Measurements from ENCODE around the gene PLA2G2E. TPM values are rescaled to one million over a fixed set of nuclear protein-coding genes. Genes with fewer than 3 reads are reported as not detected.

Gene PLA2G2E
- total and polyA plus RNA-seq, 2 donors from 2014 or later: not detected

DNA sequence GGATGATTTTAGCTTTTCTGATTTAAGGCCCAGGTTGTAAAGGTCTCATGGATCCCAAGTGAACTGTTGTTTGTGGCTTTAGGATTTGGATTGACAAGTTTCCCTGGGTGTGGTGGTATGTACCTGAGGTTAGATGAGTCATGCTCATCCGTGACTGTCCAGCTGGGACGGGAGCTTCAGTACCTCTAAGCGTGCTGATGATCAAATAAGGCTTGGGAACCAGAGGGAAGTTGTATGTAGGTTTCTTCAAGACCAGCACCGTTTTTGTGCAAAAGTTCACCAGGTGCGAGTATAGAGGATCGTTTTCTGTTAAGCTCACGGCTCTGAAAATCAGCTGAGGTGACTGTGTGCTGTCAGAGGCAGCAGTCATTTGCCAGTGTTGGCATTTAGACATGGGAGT lies 19.8 kb downstream of the PLA2G2E start:
- FAIRE-seq: no peak
- intact Hi-C loops (cut with DNase I): no loop called here
- no peak overlapping the region for H3K9ac ChIP-seq (ENCODE audit: low read length in 3 of 3)

GRCh38 chr1:19901653-19902052 lies 21.8 kb downstream of the PLA2G2E start:
- Histone ChIP-seq H3K4me1 (ENCODE audit: control insufficient read depth in 2 of 3, insufficient read depth in 2 of 3, low read depth in 1 of 3, low read length in 3 of 3) (no peaks in the 10 kb centered on the region), H3K9me3 (ENCODE audit: control insufficient read depth in 2 of 3, insufficient read depth in 1 of 3, low read length in 3 of 3) (no peaks in the 10 kb centered on the region), H3K9ac (ENCODE audit: low read length in 3 of 3) (no peak overlapping the region), H3K36me3 (ENCODE audit: control insufficient read depth in 2 of 3, insufficient read depth in 3 of 3, low read length in 3 of 3) (peaks cover 15 to 35% (median 25%) of the 10 kb centered on the region in 3 donors), H3K4me3 (ENCODE audit: low read length in 3 of 3) (no peak overlapping the region), H3K27me3 (ENCODE audit: control insufficient read depth, insufficient read depth, low read length) (no peaks in the 10 kb centered on the region), H3K27ac (ENCODE audit: low read depth in 2 of 2, low read length in 2 of 2) (no peak overlapping the region)
- intact Hi-C loops (cut with DNase I): no loop called here
- TF ChIP-seq CTCF (IDR thresholded peaks at IDR 0.05; ENCODE audit: borderline replicate concordance, extremely low read depth, insufficient read depth): no peak
- DNase-seq (no peak), FAIRE-seq (no peak)

More for the DNA sequence above, 19.8 kb downstream of the PLA2G2E start:
- H3K27me3 ChIP-seq (ENCODE audit: control insufficient read depth, insufficient read depth, low read length): no peaks in the 10 kb centered on the region
- H3K4me3 ChIP-seq (ENCODE audit: low read length in 3 of 3): no peak overlapping the region
- no peak for DNase-seq
- TF ChIP-seq CTCF (IDR thresholded peaks at IDR 0.05; ENCODE audit: borderline replicate concordance, extremely low read depth, insufficient read depth): no peak
- H3K9me3 ChIP-seq (ENCODE audit: control insufficient read depth in 2 of 3, insufficient read depth in 1 of 3, low read length in 3 of 3): no peaks in the 10 kb centered on the region
- no peaks in the 10 kb centered on the region for H3K4me1 ChIP-seq (ENCODE audit: control insufficient read depth in 2 of 3, insufficient read depth in 2 of 3, low read depth in 1 of 3, low read length in 3 of 3)
- H3K27ac ChIP-seq (ENCODE audit: low read depth in 2 of 2, low read length in 2 of 2): no peak overlapping the region
- peaks cover 22 to 43% (median 40%) of the 10 kb centered on the region in 3 donors for H3K36me3 ChIP-seq (ENCODE audit: control insufficient read depth in 2 of 3, insufficient read depth in 3 of 3, low read length in 3 of 3)

GRCh38 chr1:19894218-19894617 lies 29.2 kb downstream of the PLA2G2E start:
- Histone ChIP-seq H3K27me3 (ENCODE audit: control insufficient read depth, insufficient read depth, low read length) (no peaks in the 10 kb centered on the region), H3K9me3 (ENCODE audit: control insufficient read depth in 2 of 3, insufficient read depth in 1 of 3, low read length in 3 of 3) (no peaks in the 10 kb centered on the region), H3K4me1 (ENCODE audit: control insufficient read depth in 2 of 3, insufficient read depth in 2 of 3, low read depth in 1 of 3, low read length in 3 of 3) (no peaks in the 10 kb centered on the region), H3K4me3 (ENCODE audit: low read length in 3 of 3) (no peak overlapping the region), H3K9ac (ENCODE audit: low read length in 3 of 3) (no peak overlapping the region), H3K27ac (ENCODE audit: low read depth in 2 of 2, low read length in 2 of 2) (no peak overlapping the region), H3K36me3 (ENCODE audit: control insufficient read depth in 2 of 3, insufficient read depth in 3 of 3, low read length in 3 of 3) (peaks cover 10 to 29% (median 23%) of the 10 kb centered on the region in 3 donors)
- no peak for TF ChIP-seq CTCF (IDR thresholded peaks at IDR 0.05; ENCODE audit: borderline replicate concordance, extremely low read depth, insufficient read depth)
- DNase-seq: no peak
- FAIRE-seq: no peak
- intact Hi-C loops (cut with DNase I): no loop called here

DNA sequence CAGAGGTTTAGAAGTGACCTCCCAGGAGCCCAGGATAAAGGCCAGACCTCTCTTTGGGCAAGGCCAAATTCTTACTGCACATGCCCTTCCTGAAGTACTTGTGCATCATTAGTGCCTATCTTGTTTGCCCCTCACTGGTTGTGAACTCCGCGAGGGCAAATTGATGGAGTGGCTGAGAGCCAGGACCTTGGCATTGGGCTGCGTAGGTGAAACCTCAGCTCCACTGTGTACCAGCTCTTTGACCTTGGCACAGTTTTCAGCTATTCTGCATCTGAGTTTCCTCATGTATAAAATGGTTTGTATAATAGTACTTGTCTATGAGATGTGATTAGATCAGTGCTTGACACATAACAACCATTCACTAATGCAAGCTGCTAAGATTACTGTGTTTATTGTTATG lies 29.7 kb downstream of the PLA2G2E start:
- peaks cover 7 to 24% (median 20%) of the 10 kb centered on the region in 3 donors for H3K36me3 ChIP-seq (ENCODE audit: control insufficient read depth in 2 of 3, insufficient read depth in 3 of 3, low read length in 3 of 3)
- no peaks in the 10 kb centered on the region for H3K9me3 ChIP-seq (ENCODE audit: control insufficient read depth in 2 of 3, insufficient read depth in 1 of 3, low read length in 3 of 3)
- H3K9ac ChIP-seq (ENCODE audit: low read length in 3 of 3): no peak overlapping the region
- FAIRE-seq (no peak), DNase-seq (no peak)
- no peak overlapping the region for H3K27ac ChIP-seq (ENCODE audit: low read depth in 2 of 2, low read length in 2 of 2)
- no peaks in the 10 kb centered on the region for H3K27me3 ChIP-seq (ENCODE audit: control insufficient read depth, insufficient read depth, low read length)
- no peak overlapping the region for H3K4me3 ChIP-seq (ENCODE audit: low read length in 3 of 3)
- H3K4me1 ChIP-seq (ENCODE audit: control insufficient read depth in 2 of 3, insufficient read depth in 2 of 3, low read depth in 1 of 3, low read length in 3 of 3): no peaks in the 10 kb centered on the region
- TF ChIP-seq CTCF (IDR thresholded peaks at IDR 0.05; ENCODE audit: borderline replicate concordance, extremely low read depth, insufficient read depth): no peak
- intact Hi-C loops (cut with DNase I): no loop called here

All from kidney (tissue), 14 donors.